ENCODE results near the gene NTRK2.

NTRK2 gene

GRCh38 chr9:84823421-84824271 lies 154.1 kb downstream of the NTRK2 start:
- DNase-seq = no peak

- no peak for DNase-seq
Measured at GRCh38 chr9:84827216-84827765, 157.8 kb downstream of the NTRK2 start.

- DNase-seq = no peak
Measured at GRCh38 chr9:84828046-84828445, 158.5 kb downstream of the NTRK2 start.

GRCh38 chr9:84829471-84829870 lies 159.9 kb downstream of the NTRK2 start:
- no peak for DNase-seq

DNA sequence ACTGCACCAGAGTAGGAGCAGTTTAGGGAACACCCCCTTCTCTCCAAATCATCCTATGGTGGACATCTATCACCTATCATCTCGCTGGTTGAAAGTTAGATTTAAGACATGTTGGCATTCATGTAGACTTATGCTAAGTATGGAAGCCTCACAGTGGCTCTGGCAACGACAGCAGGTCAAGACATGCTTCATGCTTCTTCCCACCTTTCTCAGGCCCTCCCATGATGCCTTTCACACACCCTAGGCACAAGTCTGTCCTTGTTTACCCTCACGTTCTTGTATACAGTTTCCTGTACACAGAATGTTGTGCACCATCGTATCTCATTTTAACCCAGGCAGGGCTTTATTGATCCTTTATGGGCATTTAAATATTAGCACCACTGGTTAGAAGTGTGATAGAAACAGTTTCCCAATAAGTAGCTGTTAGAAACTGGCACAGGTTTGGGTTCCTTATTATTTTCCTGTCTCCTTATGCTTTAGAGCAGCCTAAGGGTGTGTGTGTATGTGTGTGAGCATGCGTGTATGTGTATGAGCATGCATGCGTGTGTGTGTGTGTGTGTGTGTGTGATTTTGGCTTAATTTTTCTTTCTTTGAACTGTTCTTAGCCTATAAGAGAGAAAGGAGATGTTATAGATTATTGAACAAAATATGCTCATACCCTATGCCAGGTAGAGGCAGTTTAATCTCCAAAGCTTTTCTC lies 160.6 kb downstream of the NTRK2 start:
- no peak for DNase-seq

DNA sequence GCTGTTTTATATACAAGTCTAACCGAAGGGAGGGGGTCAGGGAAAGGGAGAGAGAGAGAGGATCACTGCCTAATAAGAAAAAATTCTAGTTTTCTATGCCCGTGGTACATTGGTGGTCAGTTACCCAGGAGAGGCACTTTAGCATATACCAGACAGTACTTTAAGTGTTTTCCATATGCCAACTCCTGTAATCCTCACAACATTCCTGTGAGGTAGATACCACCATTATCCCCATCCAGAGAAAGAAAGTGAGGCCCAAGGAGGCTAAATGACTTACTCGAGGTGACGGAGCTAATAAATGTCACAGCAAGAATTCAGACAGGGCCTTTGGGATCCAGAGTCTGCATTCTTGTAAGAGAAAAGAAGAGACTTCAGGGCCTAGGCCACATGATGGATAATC lies 161.8 kb downstream of the NTRK2 start:
- DNase-seq = no peak

DNA sequence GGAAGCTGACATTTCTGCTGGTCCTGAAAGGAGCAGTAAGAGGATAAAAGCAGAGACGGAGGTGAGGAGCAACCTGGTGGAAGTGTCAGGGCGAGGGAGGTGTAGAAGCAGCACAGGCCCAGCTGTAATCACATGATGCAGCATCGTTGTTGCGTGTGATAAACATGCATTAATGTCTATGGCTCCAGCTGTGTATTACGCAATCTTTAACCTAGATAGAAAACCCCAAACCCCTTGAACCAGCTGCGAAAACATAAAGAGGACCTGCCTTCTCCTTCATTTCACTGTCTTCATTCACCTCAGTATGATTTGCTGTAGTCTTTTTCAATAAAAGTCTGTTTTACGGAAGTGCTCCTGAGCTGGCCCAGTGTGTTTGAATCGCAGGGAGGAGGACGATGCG lies 162.9 kb downstream of the NTRK2 start:
- DNase-seq = no peak

DNA sequence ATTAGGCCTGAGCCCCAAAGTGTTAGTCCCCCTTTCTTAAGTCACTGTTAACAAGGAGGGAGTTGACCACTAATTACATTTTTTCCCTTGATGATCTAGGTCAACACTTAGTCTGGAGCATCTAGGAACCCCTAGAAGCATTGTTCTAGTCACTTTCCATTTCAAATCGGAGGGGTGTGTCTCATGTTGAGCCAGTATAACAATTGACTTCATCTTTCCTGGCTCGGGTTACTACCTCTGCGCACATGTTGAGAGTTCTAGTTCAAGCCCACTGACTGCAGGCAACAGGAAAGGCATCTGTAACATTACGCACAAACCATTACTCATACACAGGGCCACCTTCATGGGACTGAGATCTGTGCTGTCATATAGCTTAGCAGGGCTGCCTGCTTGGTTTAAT lies 164.9 kb downstream of the NTRK2 start:
- DNase-seq = no peak

GRCh38 chr9:84835745-84836144 lies 166.2 kb downstream of the NTRK2 start:
- DNase-seq = no peak

- DNase-seq = no peak
Measured at GRCh38 chr9:84838879-84839278, 169.3 kb downstream of the NTRK2 start.

- no peak for DNase-seq
Measured at GRCh38 chr9:84839541-84839940, 170.0 kb downstream of the NTRK2 start.

- no peak for DNase-seq
Measured at GRCh38 chr9:84841931-84842330, 172.4 kb downstream of the NTRK2 start.

DNA sequence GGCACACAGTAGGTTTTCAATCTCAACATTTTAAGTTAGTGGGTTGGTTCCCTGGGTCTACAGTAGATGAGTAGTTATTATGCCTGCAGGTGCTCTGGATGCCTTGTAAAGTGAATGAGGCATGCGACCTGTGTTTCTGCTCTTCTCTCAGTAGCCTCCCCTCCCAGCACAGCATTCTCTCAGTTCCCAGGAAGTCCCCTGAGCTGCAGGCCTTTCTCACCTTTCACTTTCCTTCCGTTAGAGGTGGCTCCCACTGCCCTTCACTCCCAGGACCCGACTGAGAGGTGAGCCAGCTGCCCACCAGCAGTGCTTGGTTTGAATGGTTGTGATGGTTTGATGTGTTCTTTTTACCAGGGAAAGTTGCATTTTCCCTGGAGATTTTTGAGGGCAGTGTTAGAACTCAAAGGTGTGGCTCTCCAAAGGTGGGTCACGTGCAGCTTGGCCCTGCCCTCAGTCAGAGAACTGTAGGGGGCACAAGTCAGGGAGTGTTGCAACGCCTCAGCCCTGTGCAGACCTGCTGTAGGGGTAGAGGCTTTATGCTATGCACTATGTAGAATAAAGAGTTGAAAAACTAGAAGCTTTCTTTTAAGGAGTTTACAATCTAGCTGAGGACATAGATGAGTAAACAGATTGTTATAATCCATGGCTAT lies 173.8 kb downstream of the NTRK2 start:
- DNase-seq = no peak

DNA sequence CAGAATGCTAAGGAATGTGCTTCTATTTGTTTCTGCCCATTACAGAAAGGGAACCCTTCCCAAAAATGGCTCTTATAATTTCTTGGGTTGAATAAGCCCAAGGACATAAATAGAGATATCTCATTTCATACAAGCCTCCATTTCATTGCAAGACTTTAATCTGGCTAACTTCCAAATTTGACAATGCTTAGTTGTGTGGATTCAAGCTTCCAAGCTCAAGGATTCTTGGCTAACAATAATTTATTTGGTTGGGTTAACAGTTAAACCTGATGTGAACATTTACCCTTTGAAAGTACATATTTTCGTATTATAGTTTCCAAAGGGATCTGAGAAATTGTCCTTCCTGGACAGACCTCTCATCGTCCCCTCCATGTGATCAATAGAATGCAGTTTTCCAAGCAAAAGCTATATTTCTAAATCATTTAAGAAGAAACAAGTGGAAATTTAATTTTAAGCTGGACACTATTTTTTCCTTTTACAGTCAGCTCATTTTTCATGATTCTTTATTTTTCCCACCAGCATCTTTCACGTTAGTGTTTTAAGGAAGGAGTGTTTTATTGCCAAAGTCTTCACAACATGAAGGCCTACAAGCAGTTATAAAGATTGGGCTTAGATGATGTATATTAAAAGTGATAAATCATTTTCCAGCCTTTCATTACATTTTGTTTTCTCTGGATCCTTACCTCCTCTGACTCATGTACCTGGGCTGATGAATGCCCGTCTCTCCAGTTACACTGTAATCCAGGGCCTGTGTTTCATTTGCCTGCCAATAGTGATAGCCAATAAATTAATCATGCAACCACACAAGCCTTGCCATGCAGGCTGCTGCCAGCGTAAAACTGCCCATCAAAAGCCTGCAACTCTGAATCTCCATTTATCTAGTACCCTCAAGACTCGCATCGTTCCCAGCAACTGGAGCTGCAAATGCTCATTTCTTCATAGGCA lies 176.7 kb downstream of the NTRK2 start:
- DNase-seq = no peak

GRCh38 chr9:84846906-84847305 lies 177.4 kb downstream of the NTRK2 start:
- DNase-seq = no peak

DNA sequence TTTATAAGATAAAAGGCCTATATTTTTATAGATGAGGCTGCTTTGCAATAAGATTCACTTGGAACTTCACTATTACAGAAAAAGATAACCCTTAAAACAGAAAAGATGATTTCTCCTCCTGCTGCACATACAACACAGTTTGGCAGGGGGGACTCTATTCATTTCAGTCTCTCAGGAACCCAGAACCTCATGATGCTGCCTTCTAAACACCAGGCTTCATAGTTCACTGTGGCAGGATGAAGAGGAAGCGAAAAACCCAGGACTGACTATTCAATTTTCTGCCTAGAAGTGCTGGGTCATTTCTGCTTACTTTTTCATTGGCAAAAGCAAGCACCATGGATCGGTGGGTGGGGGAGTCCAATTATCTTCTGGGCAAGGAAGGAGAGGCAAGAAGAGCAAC lies 179.5 kb downstream of the NTRK2 start:
- no peak for DNase-seq

GRCh38 chr9:84850830-84851392 lies 181.4 kb downstream of the NTRK2 start:
- DNase-seq = no peak

DNA sequence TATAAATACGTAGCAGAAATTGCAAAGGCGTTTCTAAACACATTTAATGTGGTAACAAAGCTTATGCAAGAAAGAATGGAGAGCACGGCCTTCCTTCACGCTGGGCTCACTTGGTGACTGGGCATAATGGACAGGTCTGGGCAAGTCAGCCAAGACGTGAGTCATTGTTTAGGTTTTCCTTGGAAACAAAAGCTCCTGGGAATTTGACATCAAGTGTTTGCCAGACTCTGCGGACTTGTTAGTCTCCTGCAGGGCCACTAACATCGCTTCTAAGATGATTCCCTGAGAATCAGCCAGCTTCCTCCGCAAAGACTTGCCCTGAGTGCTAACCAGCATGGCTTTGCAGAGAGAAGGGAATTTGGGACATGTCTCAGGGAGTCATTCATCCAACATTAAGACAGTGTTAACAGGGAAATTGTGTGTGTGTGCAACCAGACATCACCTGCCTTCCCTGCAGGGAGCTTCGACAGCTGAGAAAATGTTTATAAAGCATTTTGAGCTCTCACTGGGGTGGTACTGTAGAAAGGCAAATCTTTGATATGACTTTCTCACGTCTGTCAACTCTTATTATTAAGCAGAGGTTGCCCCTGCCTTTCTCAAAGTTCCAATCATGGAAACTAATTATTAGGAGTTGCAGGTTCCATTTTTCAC lies 182.5 kb downstream of the NTRK2 start:
- no peak for DNase-seq

DNA sequence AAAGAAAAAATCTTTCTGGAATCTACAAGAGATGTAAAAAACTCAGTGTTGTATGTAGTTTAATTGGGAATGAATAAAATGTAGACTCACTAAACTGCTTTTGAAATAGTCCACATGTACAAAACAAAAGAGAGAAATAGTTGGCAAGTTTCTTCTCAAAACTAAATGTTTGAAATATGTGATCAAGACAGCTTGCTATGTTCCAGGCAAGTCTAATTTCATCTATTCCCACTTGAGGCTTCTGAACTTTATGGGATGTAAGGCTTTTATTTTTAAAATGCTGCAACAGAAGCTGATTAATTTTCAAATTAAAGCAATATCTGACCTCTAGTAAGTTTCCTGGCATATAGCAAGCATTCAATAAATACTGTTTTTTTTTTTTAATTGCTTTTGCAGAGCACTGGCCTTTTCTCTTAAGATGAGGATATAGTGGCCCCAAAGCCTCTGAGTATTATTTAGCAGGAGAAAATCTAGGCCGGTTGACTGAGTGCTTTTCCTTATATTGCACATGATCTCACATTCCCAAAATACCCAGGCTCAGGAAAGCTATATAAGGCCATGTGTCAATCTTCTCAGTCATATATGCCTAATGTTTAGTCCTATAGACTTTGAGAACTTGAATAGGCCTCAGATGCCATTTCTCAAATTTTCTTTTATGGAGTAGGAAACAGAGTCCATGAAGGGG lies 183.2 kb downstream of the NTRK2 start:
- no peak for DNase-seq

DNA sequence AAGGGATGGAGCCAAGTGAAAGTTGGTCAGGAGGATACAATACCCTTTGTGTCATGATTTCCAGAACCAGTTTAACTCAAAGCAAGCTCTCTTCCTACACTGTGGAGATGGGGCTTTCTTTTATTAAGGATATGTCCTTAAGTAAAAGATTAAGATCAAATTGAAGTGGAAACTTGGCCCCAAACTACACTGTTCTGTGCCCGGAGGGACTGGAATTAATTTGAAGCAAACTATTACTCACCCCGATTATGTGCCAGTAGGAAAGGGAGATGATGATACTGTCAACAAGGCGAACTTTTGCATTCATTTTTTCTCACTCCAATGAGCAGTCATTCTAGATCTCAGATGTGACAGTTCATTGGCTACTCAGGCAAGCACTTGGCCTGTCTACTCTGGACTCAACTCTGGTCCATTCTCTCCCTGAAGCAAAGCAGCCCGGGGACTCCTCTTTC lies 186.7 kb downstream of the NTRK2 start:
- DNase-seq = no peak

DNA sequence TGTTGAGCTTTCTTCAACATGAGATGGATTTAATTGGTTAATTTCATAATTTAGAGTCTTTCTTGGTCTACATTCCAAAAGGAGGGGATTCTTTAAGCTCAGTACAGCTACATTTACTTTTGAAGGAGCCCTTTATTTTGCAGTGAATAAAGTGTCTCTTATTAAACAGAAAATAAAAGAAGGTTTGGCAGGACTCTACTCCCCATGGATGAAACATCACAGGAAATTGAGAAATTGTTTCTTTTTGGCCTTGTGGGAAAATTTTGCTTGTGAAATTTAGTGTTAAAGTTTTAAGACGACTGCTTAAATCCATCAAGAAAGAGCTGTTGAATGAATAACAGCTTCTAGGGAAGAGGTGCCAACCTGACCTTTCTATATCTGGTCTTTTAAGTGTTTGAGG lies 187.7 kb downstream of the NTRK2 start:
- DNase-seq = no peak
